ENCODE data around the gene UBE3A. TPM values are rescaled to one million over a fixed set of nuclear protein-coding genes. Genes with fewer than 3 reads are reported as not detected.

UBE3A gene
- total and polyA plus RNA-seq, 10 of the 15 experiments (the other 5 are each of a cell fraction or from before 2014, with no cell fraction given): 29.4 to 82.9 (median 58.7) TPM

- FAIRE-seq: no peak
- RAD21 ChIA-PET (ENCODE audit: unreplicated experiment): no interaction called here
- CTCF ChIA-PET: no interaction called here
Observed at GRCh38 chr15:25325187-25325586, 113.6 kb downstream of the UBE3A start.

More at GRCh38 chr15:25325187-25325586, 113.6 kb downstream of the UBE3A start:
- DNase-seq (ENCODE audit: low read depth, low spot score) (no peak), ATAC-seq (no peak)
- H3K27me3 ChIP-seq (replicated peaks in 1 of 2; ENCODE audit: control insufficient read depth in 2 of 2, insufficient read depth in 2 of 2, low read length in 1 of 2): no peaks in the 10 kb centered on the region
- WGBS (ENCODE audit: insufficient coverage, insufficient replicate concordance, low lambda C conversion rate, missing lambda C conversion rate): 0% methylated on average over 1 of the region's 1 CpG
- no peak overlapping the region for H3K4me3 ChIP-seq
- no peaks in the 10 kb centered on the region for H4K20me1 ChIP-seq (ENCODE audit: control insufficient read depth, insufficient read depth)
- H3K4me1 ChIP-seq (ENCODE audit: control insufficient read depth, insufficient read depth, low read length): no peaks in the 10 kb centered on the region
- POLR2A ChIA-PET: no interaction called here
- no peak overlapping the region for H3K4me2 ChIP-seq (ENCODE audit: control insufficient read depth, insufficient read depth)
- H3K36me3 ChIP-seq (ENCODE audit: control insufficient read depth in 2 of 2, insufficient read depth in 2 of 2, low read length in 1 of 2): no peaks in the 10 kb centered on the region
- H3K9ac ChIP-seq (ENCODE audit: control insufficient read depth, insufficient read depth, low read length): no peak overlapping the region
- SMC1A ChIA-PET (ENCODE audit: uncharacterized antibody, unreplicated experiment): no interaction called here
- H3K79me2 ChIP-seq (ENCODE audit: control insufficient read depth, insufficient read depth, low read length): no peaks in the 10 kb centered on the region
- no peak overlapping the region for H3K27ac ChIP-seq (ENCODE audit: control insufficient read depth, insufficient read depth)
- in situ Hi-C loops (cut with MboI) (no loop called here), intact Hi-C loops (cut with micrococcal nuclease; ENCODE audit: unreplicated experiment) (no loop called here)
- H2AFZ ChIP-seq (ENCODE audit: control insufficient read depth, low read depth, low read length): no peak overlapping the region
- BruUV-seq (replicated peaks): no TSS peak
- H3K9me3 ChIP-seq (replicated peaks; ENCODE audit: control insufficient read depth, insufficient read depth, low read length): no peaks in the 10 kb centered on the region; the same call in 2 of the 3 replicates
- no peak for TF ChIP-seq ZBTB11 (CRISPR knock-in tag; IDR thresholded peaks at IDR 0.05)
- no peak for TF ChIP-seq POLR2A (IDR thresholded peaks at IDR 0.05; ENCODE audit: low read depth, low read length)
- TF ChIP-seq ZBTB33 (IDR thresholded peaks at IDR 0.05): no peak
- TF ChIP-seq ZBTB4 (CRISPR knock-in tag; IDR thresholded peaks at IDR 0.05): no peak

Measured in GM12878 (cell line).